ENCODE results near the gene SLC25A29.

- TF ChIP-seq EP300 (IDR thresholded peaks at IDR 0.05) (no peak), POLR2AphosphoS5 (IDR thresholded peaks at IDR 0.05) (no peak), POLR2A (IDR thresholded peaks at IDR 0.05) (no peak)
- TF ChIP-seq, protein P1, sequence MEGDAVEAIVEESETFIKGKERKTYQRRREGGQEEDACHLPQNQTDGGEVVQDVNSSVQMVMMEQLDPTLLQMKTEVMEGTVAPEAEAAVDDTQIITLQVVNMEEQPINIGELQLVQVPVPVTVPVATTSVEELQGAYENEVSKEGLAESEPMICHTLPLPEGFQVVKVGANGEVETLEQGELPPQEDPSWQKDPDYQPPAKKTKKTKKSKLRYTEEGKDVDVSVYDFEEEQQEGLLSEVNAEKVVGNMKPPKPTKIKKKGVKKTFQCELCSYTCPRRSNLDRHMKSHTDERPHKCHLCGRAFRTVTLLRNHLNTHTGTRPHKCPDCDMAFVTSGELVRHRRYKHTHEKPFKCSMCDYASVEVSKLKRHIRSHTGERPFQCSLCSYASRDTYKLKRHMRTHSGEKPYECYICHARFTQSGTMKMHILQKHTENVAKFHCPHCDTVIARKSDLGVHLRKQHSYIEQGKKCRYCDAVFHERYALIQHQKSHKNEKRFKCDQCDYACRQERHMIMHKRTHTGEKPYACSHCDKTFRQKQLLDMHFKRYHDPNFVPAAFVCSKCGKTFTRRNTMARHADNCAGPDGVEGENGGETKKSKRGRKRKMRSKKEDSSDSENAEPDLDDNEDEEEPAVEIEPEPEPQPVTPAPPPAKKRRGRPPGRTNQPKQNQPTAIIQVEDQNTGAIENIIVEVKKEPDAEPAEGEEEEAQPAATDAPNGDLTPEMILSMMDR (IDR thresholded peaks at IDR 0.05), result peak in 3 of 4 experiments; percentile 35 to 53 (median 47)
Measured at GRCh38 chr14:100303179-100303578, 3.1 kb downstream of the SLC25A29 start.

All from gastroesophageal sphincter (tissue), 3 donors.